HG02970 (cell line): ENCODE results near the gene CHCHD4.

ENCODE experiments used
- ATAC-seq: cut with Tn5 transposase; IDR thresholded peaks from one replicate; pipeline ENCODE4 v1.9.1; 2021; ENCODE audit warnings: mild to moderate bottlenecking, moderate library complexity, moderate number of reproducible peaks; ENCODE audit not compliant: unreplicated experiment, low FRiP score

CHCHD4 gene

GRCh38 chr3:14138109-14138877, 13.6 kb upstream of the CHCHD4 start:
- no peak for ATAC-seq

DNA sequence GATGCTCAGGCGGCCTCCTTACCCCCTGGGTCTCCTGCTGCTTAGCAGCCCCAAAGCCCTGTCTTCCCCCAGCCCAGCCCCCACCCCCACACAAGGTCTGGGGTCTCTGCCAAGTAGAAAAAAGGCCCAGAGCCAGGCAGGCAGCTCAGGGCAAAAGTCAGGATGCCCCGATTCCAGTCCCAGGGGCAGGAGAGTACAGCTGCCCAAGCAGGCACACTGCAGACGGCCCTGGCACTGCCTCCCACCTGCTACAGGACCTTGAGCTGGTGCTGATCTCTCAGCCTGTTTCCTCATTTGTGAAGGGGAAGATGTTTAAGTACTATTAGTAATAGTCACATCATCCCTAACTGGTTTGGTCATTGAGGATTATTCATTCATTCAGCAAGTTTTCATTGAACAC, 12.8 kb upstream of the CHCHD4 start:
- ATAC-seq = no peak

- ATAC-seq = no peak
Observed at GRCh38 chr3:14137004-14137403, 12.3 kb upstream of the CHCHD4 start.

GRCh38 chr3:14135581-14135980, 10.9 kb upstream of the CHCHD4 start:
- no peak for ATAC-seq

- ATAC-seq = no peak
Observed at GRCh38 chr3:14134291-14134690, 9.6 kb upstream of the CHCHD4 start.

DNA sequence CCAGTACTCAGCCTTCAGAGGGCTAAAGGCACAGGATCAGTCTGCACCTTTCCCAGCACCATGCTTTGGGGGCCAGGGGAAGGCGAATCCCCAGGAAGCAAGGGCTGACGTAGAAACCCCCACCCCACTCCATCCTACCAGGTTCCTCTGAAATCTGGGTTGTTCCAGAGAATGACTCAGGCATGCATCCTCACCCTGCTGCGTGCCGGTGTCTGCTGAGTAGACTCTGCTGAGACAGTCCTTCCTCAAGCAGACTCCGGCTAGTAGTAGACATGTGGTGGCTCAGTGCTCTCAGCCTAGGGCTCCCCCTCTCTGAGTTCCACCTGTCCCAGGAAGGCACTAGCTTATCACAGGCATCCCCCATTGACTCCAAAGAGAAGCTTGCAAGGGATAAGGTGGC, 9.2 kb upstream of the CHCHD4 start:
- no peak for ATAC-seq

GRCh38 chr3:14133188-14133800, 8.6 kb upstream of the CHCHD4 start:
- no peak for ATAC-seq

DNA sequence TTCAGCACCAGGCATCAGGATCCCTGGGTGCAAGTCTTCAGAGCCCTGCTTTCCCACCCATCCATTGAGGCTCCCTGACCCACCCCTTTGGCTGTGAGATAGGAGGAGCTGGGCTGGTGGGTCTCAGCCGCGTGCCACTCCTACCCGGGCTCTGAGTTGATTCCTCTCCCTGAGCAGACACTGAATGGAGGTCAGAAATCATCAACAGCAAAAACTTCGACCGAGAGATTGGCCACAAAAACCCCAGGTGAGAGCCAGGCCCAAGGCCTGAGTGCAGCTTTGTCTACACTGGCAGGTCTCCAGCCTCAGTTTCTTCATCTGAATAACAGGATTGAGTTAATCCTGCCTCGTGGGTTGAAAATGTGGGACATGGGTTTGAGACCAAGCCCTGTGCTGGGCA, 8.0 kb upstream of the CHCHD4 start:
- ATAC-seq = no peak

GRCh38 chr3:14132120-14132519, 7.5 kb upstream of the CHCHD4 start:
- ATAC-seq = no peak

- no peak for ATAC-seq
Observed at GRCh38 chr3:14131134-14131533, 6.5 kb upstream of the CHCHD4 start.

GRCh38 chr3:14130707-14131106, 6.0 kb upstream of the CHCHD4 start:
- no peak for ATAC-seq

GRCh38 chr3:14130230-14130629, 5.6 kb upstream of the CHCHD4 start:
- ATAC-seq = no peak

DNA sequence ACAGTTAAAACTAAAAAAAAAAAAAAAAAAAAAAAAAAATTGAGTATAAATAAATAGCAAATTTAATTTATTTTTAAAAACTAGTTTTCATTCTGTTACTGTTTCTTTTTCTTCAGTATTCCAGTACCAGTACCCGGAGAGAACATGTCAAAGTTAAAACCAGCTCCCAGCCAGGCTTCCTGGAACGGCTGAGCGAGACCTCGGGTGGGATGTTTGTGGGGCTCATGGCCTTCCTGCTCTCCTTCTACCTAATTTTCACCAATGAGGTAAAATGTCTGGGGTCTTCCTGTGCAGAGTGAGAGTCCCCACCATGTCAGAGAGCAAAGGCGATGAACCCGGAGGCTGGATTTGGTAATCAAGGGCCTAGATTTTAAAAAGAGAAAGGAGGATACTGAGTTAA, 4.6 kb upstream of the CHCHD4 start:
- no peak for ATAC-seq

DNA sequence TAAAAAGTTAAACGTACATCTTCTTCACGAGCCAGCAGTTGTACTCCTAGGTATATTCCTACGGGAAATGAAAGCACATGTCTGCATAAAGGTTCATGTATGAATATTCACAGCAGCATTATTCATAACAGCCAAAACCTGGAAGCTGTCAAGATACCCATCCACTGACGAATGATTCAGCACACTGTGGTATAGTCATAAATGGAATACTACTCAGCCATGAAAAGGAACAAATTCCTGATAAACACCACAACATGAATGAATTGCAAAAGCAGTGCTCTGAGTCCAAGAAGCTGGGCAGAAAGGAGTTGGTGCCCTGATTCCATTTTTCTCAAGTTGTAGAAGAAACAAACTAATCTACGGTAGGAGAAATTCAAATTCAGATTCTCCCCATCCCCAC, 4.1 kb upstream of the CHCHD4 start:
- no peak for ATAC-seq

DNA sequence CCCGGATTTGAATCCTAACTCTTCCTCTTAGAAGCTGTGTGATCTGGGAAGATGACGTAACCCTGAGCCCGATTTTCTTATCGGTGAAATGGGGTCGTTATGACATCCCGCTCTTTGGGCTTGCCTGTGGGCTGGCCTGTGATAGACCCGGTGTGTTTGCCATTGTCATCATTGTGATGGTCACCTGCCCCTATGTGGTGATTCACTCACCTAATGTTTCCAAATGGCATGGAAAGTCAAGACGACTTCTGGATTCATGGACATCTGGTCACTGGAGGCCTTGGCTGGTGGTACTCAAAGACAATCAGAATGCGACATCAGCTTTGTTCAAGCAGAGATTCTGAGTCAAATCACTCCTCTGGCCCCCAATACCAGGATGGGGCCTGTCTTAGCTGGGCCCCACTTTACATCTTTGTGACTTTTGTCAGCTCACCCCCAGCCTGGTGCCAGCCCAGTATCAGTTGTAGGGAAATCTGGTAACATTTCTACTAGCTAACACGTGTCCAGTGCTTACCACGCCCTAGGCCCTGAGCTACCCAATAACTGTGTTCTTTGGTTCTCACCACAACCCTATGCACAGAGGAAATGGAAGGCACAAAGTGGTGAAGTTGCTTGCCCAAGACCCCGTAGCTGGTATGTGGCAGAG, 3.0 kb upstream of the CHCHD4 start:
- ATAC-seq = no peak

- ATAC-seq = no peak
Observed at GRCh38 chr3:14126887-14127505, 2.3 kb upstream of the CHCHD4 start.

- no peak for ATAC-seq
Observed at GRCh38 chr3:14126017-14126886, 1.6 kb upstream of the CHCHD4 start.

DNA sequence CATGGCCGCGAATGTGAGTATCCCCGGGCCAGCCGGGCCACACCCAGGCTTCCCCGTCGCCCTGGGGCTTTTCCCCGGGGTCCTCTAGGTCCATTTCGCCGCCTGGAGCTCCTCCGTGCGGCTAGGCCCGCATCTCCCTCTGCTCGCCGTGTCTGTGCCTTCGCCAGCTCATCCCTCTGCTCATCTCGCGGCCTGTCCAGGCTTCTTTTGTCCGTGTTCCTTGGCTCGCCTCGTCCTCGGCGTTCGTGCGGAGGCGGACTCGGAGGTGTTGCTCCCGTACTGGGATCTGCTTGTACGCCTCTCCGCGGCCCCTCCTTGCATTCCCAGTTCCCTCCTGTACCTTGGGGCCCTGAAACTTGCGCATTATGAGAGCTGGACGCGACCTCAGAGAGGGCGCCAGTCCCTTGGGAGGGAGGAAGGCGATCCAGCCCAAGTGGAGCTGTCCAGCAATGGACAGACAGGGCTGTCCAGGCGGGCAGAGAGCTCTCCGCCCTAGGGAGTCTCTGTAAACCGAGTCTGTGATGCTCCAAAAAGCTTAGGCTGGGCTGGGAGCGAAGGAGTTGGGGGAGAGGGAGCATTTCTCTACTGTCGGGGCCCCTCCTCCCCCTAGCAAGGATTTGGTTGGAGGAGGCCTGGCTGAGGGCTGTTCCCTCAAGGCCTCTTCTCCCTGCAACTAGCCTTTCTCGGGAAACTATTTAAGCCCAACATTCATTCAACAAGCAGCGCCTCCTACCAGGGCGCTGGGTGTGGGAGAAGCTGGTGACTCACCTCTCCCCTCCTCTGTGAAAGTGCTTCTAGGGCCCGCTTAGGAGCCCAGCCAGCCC, 735 bp upstream of the CHCHD4 start:
- ATAC-seq = peak; percentile 9

DNA sequence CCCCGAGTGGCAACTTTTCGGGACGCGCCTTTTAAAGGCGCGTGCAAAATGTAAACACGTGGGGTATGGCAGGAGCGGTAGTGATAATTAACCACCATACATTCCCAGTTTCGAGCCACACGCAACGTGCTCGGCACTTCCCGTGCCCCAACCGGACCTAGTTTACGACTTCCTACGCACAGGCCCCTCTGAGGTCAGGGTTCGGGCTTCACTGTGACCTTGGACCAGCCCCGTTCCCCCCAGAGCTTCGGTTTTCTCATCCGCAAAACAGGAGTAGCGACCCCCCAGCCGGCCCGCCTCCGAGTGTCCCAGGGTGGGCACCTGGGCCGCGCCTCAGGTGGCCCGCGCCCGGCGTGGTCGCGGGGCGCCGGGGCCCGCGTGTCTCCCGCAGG, 451 bp downstream of the CHCHD4 start:
- peak; percentile 32 for ATAC-seq
